B cell (primary cell): Measurements from ENCODE around the gene DPPA2. TPM values are rescaled to one million over a fixed set of nuclear protein-coding genes. Genes with fewer than 3 reads are reported as not detected.

Experiments used
- ATAC-seq: fragments of 200-7000 bp; cut with Tn5 transposase; one replicate; pipeline ENCODE4 v1.10.0; 2021; ENCODE audit warnings: low read depth, mild to moderate bottlenecking, moderate number of reproducible peaks, moderate library complexity
- CTCF ChIA-PET: fragments of 350-600 bp; sonication (Branson Sonifier 250); formaldehyde crosslinking; loops from one replicate; lab custom pipeline; 2021; ENCODE audit warnings: antibody characterized with exemption, inconsistent platforms; lab: Charles Lee
- POLR2A ChIA-PET: fragments of 350-600 bp; sonication (Branson Sonifier 250); formaldehyde crosslinking; loops from one replicate; lab custom pipeline; 2021; ENCODE audit warnings: antibody characterized with exemption; lab: Charles Lee
- DNase-seq: peaks from one replicate; pipeline ENCODE4 v3.0.0; 2013
- H2AFZ ChIP-seq: 2 replicates; pipeline ENCODE4 v1.6.1; 2012; ENCODE audit warnings: mild to moderate bottlenecking, low read depth, low read length; ENCODE audit not compliant: insufficient read depth, poor library complexity, severe bottlenecking
- H3K27ac ChIP-seq, 2 donors: 1 replicate in 1 of 2; 2 replicates in 1 of 2; pipeline ENCODE4 v1.5.1; 2012 to 2013; ENCODE audit warnings: low read length in 2 of 2, mild to moderate bottlenecking in 2 of 2, moderate library complexity in 1 of 2
- H3K27me3 ChIP-seq, 4 experiments: fragments of 200-600 bp in 1 of 4; sonication (generic) in 1 of 4; replicated peaks in 1 of 4; 1 replicate in 2 of 4; 2 replicates in 2 of 4; pipeline versions ENCODE4 v1.6.1 to v1.7.0; 2013 to 2016; ENCODE audit warnings: low read length in 3 of 4, mild to moderate bottlenecking in 2 of 4, mixed read lengths in 1 of 4, moderate library complexity in 1 of 4; ENCODE audit not compliant: insufficient read depth in 4 of 4, control insufficient read depth in 3 of 4; ENCODE audit errors: control extremely low read depth in 1 of 4
- H3K36me3 ChIP-seq, 2 experiments: replicated peaks in 1 of 2; 1 replicate in 1 of 2; 2 replicates in 1 of 2; pipeline versions ENCODE4 v1.6.1 to v1.7.1; 2013; ENCODE audit warnings: low read length in 1 of 2; ENCODE audit not compliant: insufficient read depth in 2 of 2, control insufficient read depth in 1 of 2; ENCODE audit errors: control extremely low read depth in 1 of 2, extremely low read depth in 1 of 2
- H3K4me1 ChIP-seq, 2 donors: fragments of 200-600 bp in 1 of 2; sonication (generic) in 1 of 2; 1 replicate in 1 of 2; 2 replicates in 1 of 2; pipeline versions ENCODE4 v1.5.1 to v1.6.1; 2013 to 2017; ENCODE audit warnings: low read length in 2 of 2; ENCODE audit not compliant: control insufficient read depth in 2 of 2, insufficient read depth in 2 of 2
- H3K4me2 ChIP-seq: replicated peaks from 2 replicates; pipeline ENCODE3; 2012; ENCODE audit warnings: mild to moderate bottlenecking, low read depth, low read length; ENCODE audit not compliant: poor library complexity, severe bottlenecking
- H3K4me3 ChIP-seq, 5 experiments: fragments of 200-600 bp in 1 of 5; sonication (generic) in 1 of 5; 1 replicate in 3 of 5; 2 replicates in 2 of 5; pipeline versions ENCODE4 v1.5.1 to v1.7.0; 2011 to 2016; ENCODE audit warnings: low read length in 4 of 5, mild to moderate bottlenecking in 4 of 5, low read depth in 2 of 5, control low read depth in 1 of 5, moderate library complexity in 1 of 5; ENCODE audit not compliant: insufficient read depth in 1 of 5; ENCODE audit errors: control extremely low read depth in 1 of 5, extremely low read depth in 1 of 5
- H3K79me2 ChIP-seq: fragments of 200-600 bp; sonication (generic); one replicate; pipeline ENCODE4 v1.6.0; 2016; ENCODE audit warnings: low read length; ENCODE audit not compliant: control insufficient read depth, insufficient read depth
- H3K9ac ChIP-seq: fragments of 200-600 bp; sonication (generic); 2 replicates; pipeline ENCODE4 v1.6.1; 2017; ENCODE audit warnings: mild to moderate bottlenecking, low read length, moderate library complexity
- H3K9me3 ChIP-seq, 3 donors: one replicate each; pipeline versions ENCODE4 v1.6.1 to v1.7.1; 2013; ENCODE audit warnings: low read length in 2 of 3; ENCODE audit not compliant: control insufficient read depth in 2 of 3, insufficient read depth in 1 of 3; ENCODE audit errors: control extremely low read depth in 1 of 3
- H4K20me1 ChIP-seq: 2 replicates; pipeline ENCODE4 v1.6.0; 2012; ENCODE audit warnings: mild to moderate bottlenecking, low read length; ENCODE audit not compliant: insufficient read depth, control insufficient read depth, poor library complexity, severe bottlenecking
- H3K27ac Mint-ChIP-seq: one replicate; pipeline ENCODE4 v1.8.0; 2021; ENCODE audit warnings: mixed read lengths
- H3K27me3 Mint-ChIP-seq: one replicate; pipeline ENCODE4 v1.8.0; 2021; ENCODE audit warnings: mixed read lengths
- H3K4me1 Mint-ChIP-seq: one replicate; pipeline ENCODE4 v1.8.0; 2021; ENCODE audit warnings: mixed read lengths
- H3K4me3 Mint-ChIP-seq: one replicate; pipeline ENCODE4 v1.8.0; 2021; ENCODE audit warnings: mixed read lengths
- H3K9me3 Mint-ChIP-seq: one replicate; pipeline ENCODE4 v1.8.0; 2022; ENCODE audit warnings: mixed read lengths; ENCODE audit not compliant: insufficient read depth
- EZH2 ChIP-seq: IDR thresholded peaks from 2 replicates; pipeline ENCODE4 v1.6.1; 2012; ENCODE audit warnings: borderline replicate concordance, low read depth, mild to moderate bottlenecking, moderate library complexity, low read length; ENCODE audit not compliant: insufficient read depth, poor library complexity, severe bottlenecking
- WGBS: methylation state at CpG from one replicate; pipeline ENCODE4 v1.1.5; 2013; ENCODE audit warnings: missing lambda C conversion rate; ENCODE audit not compliant: insufficient coverage; 5-methylcytosine and 5-hydroxymethylcytosine counted together
- intact Hi-C: fragments of 100-400 bp; cut with micrococcal nuclease; formaldehyde crosslinking; loops from one replicate; pipeline ENCODE4 v1.10.0; 2022
- polyA plus RNA-seq: library from polyadenylated mRNA; depleted of rRNA; stranded (reverse); fragments of >200 nt; gene quantifications from 2 replicates; pipeline ENCODE4 v1.2.3, GENCODE V29; 2012
- total RNA-seq, 2 donors: library from RNA; stranded (reverse); fragments of 120-200 nt in 1 of 2; gene quantifications; 1 replicate in 1 of 2; 2 replicates in 1 of 2; pipeline versions ENCODE4 v1.2.3 to v1.2.4, GENCODE V29; 2013 to 2022
- TF ChIP-seq, protein P1 (sequence below): fragments of 200-600 bp; IDR thresholded peaks from one replicate; pipeline ENCODE4 v1.8.0; 2022; ENCODE audit warnings: antibody characterized with exemption, mild to moderate bottlenecking

Gene DPPA2
- total and polyA plus RNA-seq, 2 donors (not counting 1 experiment from before 2014, with no cell fraction given): not detected

DNA sequence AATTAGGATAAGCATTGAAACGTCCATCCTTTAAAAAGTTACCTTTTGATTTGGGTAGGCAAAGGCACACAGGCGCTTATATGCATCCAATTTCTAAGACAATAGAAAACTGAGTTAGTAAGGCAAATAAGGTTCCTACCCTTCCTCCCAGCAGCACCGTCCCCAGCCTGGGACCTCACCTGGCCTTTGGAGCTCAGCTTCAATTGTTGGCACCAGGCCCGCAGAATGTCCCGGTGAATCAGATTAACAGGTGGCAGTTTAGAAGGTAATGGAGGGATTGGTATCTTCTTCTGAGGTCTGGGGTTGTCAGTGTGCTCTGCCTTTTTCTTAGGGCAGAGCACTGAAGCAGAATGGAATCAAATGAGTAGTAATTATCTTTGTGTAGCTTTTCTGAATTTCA, 15.4 kb upstream of the DPPA2 start:
- no peak overlapping the region for H3K27ac ChIP-seq
- Mint-ChIP-seq H3K4me1 (peaks cover 5% of the 10 kb centered on the region), H3K9me3 (no peaks in the 10 kb centered on the region), H3K4me3 (no peak overlapping the region), H3K27ac (no peak overlapping the region), H3K27me3 (peaks cover 8% of the 10 kb centered on the region)
- peaks cover 0 to 6% of the 10 kb centered on the region in 2 donors for H3K4me1 ChIP-seq
- peaks cover 0 to 6% (median 2%) of the 10 kb centered on the region in 4 experiments for H3K27me3 ChIP-seq
- no peak for DNase-seq
- peaks cover 0 to 5% (median 0%) of the 10 kb centered on the region in 3 donors for H3K9me3 ChIP-seq
- no peaks in the 10 kb centered on the region for H4K20me1 ChIP-seq
- H3K4me2 ChIP-seq: no peak overlapping the region
- 100% methylated on average over 2 of the region's 5 CpGs for WGBS
- intact Hi-C loops: no loop called here
- H3K4me3 ChIP-seq: no peak overlapping the region
- POLR2A ChIA-PET: no interaction called here
- CTCF ChIA-PET: no interaction called here
- H3K79me2 ChIP-seq: no peaks in the 10 kb centered on the region
- no peak for TF ChIP-seq EZH2
- TF ChIP-seq, protein P1, sequence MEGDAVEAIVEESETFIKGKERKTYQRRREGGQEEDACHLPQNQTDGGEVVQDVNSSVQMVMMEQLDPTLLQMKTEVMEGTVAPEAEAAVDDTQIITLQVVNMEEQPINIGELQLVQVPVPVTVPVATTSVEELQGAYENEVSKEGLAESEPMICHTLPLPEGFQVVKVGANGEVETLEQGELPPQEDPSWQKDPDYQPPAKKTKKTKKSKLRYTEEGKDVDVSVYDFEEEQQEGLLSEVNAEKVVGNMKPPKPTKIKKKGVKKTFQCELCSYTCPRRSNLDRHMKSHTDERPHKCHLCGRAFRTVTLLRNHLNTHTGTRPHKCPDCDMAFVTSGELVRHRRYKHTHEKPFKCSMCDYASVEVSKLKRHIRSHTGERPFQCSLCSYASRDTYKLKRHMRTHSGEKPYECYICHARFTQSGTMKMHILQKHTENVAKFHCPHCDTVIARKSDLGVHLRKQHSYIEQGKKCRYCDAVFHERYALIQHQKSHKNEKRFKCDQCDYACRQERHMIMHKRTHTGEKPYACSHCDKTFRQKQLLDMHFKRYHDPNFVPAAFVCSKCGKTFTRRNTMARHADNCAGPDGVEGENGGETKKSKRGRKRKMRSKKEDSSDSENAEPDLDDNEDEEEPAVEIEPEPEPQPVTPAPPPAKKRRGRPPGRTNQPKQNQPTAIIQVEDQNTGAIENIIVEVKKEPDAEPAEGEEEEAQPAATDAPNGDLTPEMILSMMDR: no peak
- no peak for ATAC-seq
- no peak overlapping the region for H2AFZ ChIP-seq
- H3K9ac ChIP-seq: no peak overlapping the region
- H3K36me3 ChIP-seq: no peaks in the 10 kb centered on the region

DNA sequence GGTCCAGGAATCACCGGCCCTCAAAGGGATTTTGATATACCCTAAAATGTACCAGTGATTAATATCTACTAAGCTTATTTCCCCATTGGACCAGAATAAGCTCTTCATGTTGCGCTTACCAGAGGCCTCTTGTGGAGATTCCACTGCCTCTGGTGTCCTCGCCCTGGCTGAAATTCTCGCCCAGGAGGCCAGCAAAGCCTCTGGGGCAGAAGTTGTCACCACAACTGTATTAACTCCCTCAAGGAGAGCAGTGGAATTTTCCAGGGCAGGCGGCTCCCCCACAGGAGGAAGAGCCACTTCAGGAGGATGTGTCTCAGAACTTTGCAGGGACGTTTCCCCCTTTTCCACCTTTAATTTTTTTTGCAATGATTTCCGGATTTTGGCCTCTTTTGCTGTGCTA, 14.1 kb upstream of the DPPA2 start:
- H3K27ac ChIP-seq: no peak overlapping the region
- no peak overlapping the region for H3K9ac ChIP-seq
- no peak for TF ChIP-seq EZH2
- TF ChIP-seq, protein P1: no peak
- H3K79me2 ChIP-seq: no peaks in the 10 kb centered on the region
- CTCF ChIA-PET: interaction anchor here (0.5 to 0.7 kb wide), 2 partner anchors 20 to 1445 kb away, joined by 3 to 4 read pairs; no protein-coding TSS in a partner anchor
- DNase-seq: no peak
- Mint-ChIP-seq H3K9me3 (no peaks in the 10 kb centered on the region), H3K4me1 (no peaks in the 10 kb centered on the region), H3K27me3 (peaks cover 8% of the 10 kb centered on the region), H3K4me3 (no peak overlapping the region), H3K27ac (no peak overlapping the region)
- H2AFZ ChIP-seq: no peak overlapping the region
- no peak overlapping the region for H3K4me3 ChIP-seq
- no peaks in the 10 kb centered on the region for H3K27me3 ChIP-seq
- no peak overlapping the region for H3K4me2 ChIP-seq
- H3K36me3 ChIP-seq: no peaks in the 10 kb centered on the region
- POLR2A ChIA-PET: no interaction called here
- 95% methylated on average over 3 of the region's 7 CpGs for WGBS
- H4K20me1 ChIP-seq: no peaks in the 10 kb centered on the region
- intact Hi-C loops: no loop called here
- H3K9me3 ChIP-seq: peaks cover 0 to 3% (median 0%) of the 10 kb centered on the region in 3 donors
- no peaks in the 10 kb centered on the region for H3K4me1 ChIP-seq
- ATAC-seq: no peak
